ENCODE data around the gene CMTM8. TPM values are rescaled to one million over a fixed set of nuclear protein-coding genes. Genes with fewer than 3 reads are reported as not detected.
A peak's percentile ranks its signal among the peaks of the same experiment; 100 is the strongest.

Gene CMTM8
- total and polyA plus RNA-seq, 8 donors = 1.3 to 8.1 (median 5.3) TPM; not detected in 2

- intact Hi-C loops (cut with DNase I; ENCODE audit: low total_unique reads) = loop anchor here (10.0 kb wide), 1 partner anchor 178 kb away; no protein-coding TSS in a partner anchor
- Histone ChIP-seq H3K4me3 (no peak overlapping the region), H3K27ac (no peak overlapping the region), H3K27me3 (no peaks in the 10 kb centered on the region), H3K9me3 (no peaks in the 10 kb centered on the region), H3K4me1 (peaks cover 0 to 18% (median 9%) of the 10 kb centered on the region in 4 donors), H3K36me3 (no peaks in the 10 kb centered on the region)
- TF ChIP-seq POLR2AphosphoS5 (IDR thresholded peaks at IDR 0.05) = peak in 1 of 3 donors; percentile 46
- TF ChIP-seq EP300 (IDR thresholded peaks at IDR 0.05) = no peak
- TF ChIP-seq POLR2A (IDR thresholded peaks at IDR 0.05) = no peak
- peak in 5 of 7 experiments; percentile 63 to 89 (median 79) for TF ChIP-seq CTCF (IDR thresholded peaks at IDR 0.05)
- WGBS, 5 donors = 31 to 33% (median 32%) methylated on average over 8 of the region's 8 CpGs
- DNase-seq = peak; percentile 65 to 87
Measured at GRCh38 chr3:32296251-32297204, 58.0 kb downstream of the CMTM8 start.

- no peak for DNase-seq
- H3K27me3 ChIP-seq = no peaks in the 10 kb centered on the region
- no peak overlapping the region for H3K27ac ChIP-seq
- no peaks in the 10 kb centered on the region for H3K36me3 ChIP-seq
- intact Hi-C loops (cut with DNase I; ENCODE audit: low total_unique reads) = loop anchor here (10.0 kb wide), 1 partner anchor 177 kb away; no protein-coding TSS in a partner anchor
- TF ChIP-seq EP300 (IDR thresholded peaks at IDR 0.05) = no peak
- TF ChIP-seq CTCF (IDR thresholded peaks at IDR 0.05) = no peak
- TF ChIP-seq POLR2A (IDR thresholded peaks at IDR 0.05) = no peak
- no peak for TF ChIP-seq POLR2AphosphoS5 (IDR thresholded peaks at IDR 0.05)
- no peak overlapping the region for H3K4me3 ChIP-seq
- no peaks in the 10 kb centered on the region for H3K9me3 ChIP-seq
- WGBS, 5 donors = 73 to 100% (median 91%) methylated on average over 5 of the region's 5 CpGs
- peaks cover 0 to 22% (median 11%) of the 10 kb centered on the region in 4 donors for H3K4me1 ChIP-seq
Measured at GRCh38 chr3:32297366-32297765, 58.9 kb downstream of the CMTM8 start.

GRCh38 chr3:32301426-32301825 is 62.9 kb downstream of the CMTM8 start:
- Histone ChIP-seq H3K27me3 (no peaks in the 10 kb centered on the region), H3K4me1 (peaks cover 0 to 49% (median 29%) of the 10 kb centered on the region in 4 donors), H3K36me3 (no peaks in the 10 kb centered on the region), H3K9me3 (no peaks in the 10 kb centered on the region), H3K27ac (no peak overlapping the region), H3K4me3 (no peak overlapping the region)
- WGBS, 5 donors = 91 to 96% (median 93%) methylated on average over 2 of the region's 2 CpGs
- TF ChIP-seq POLR2AphosphoS5 (IDR thresholded peaks at IDR 0.05) (no peak), EP300 (IDR thresholded peaks at IDR 0.05) (no peak)
- no peak for DNase-seq
- intact Hi-C loops (cut with DNase I; ENCODE audit: low total_unique reads) = no loop called here

- intact Hi-C loops (cut with DNase I; ENCODE audit: low total_unique reads) = no loop called here
- Histone ChIP-seq H3K4me3 (no peak overlapping the region), H3K27me3 (no peaks in the 10 kb centered on the region), H3K27ac (peak overlapping the region in 3 of 5 donors; percentile 24 to 48 (median 30)), H3K36me3 (no peaks in the 10 kb centered on the region), H3K9me3 (no peaks in the 10 kb centered on the region), H3K4me1 (peaks cover 0 to 37% (median 25%) of the 10 kb centered on the region in 4 donors)
- 68 to 78% (median 76%) methylated on average over 7 of the region's 7 CpGs for WGBS, 5 donors
- peak in 1 of 2 donors; percentile 69 for DNase-seq
- no peak for TF ChIP-seq EP300 (IDR thresholded peaks at IDR 0.05)
- TF ChIP-seq POLR2AphosphoS5 (IDR thresholded peaks at IDR 0.05) = no peak
- TF ChIP-seq POLR2A (IDR thresholded peaks at IDR 0.05) = no peak
- no peak for TF ChIP-seq CTCF (IDR thresholded peaks at IDR 0.05)
Measured at GRCh38 chr3:32302601-32303398, 64.3 kb downstream of the CMTM8 start.
